GM12892 (cell line): ENCODE results near the gene ACSM2B.

Source experiments
- POLR2A ChIP-seq: IDR thresholded peaks from 2 replicates; pipeline ENCODE4 v1.6.1; 2011; ENCODE audit warnings: low read depth, low read length, control low read depth
- POLR2AphosphoS5 ChIP-seq: IDR thresholded peaks from 2 replicates; pipeline ENCODE4 v1.6.1; 2011; ENCODE audit warnings: low read depth, low read length, control low read depth
- TAF1 ChIP-seq: IDR thresholded peaks from 2 replicates; pipeline ENCODE4 v1.6.1; 2011; ENCODE audit warnings: low read depth, mild to moderate bottlenecking, control low read depth, low read length, borderline replicate concordance

DNA sequence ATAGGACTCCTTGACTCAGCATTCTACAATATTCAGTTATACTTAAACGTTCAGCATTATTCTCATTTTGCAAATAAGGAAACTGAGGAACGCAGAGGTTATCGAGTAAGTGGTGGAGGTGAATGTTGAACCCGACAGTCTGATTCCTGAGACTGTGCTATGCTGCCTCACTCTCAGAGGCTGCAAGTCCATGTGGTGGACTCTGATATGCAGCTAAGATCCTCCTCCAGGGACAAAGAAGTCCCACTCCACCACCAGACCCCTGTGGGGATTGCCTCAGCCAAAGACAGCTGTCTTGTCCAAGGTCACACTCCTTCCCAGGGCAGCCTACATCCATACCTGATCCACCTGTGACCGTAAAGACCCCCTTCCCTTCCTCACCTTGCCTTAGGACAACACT, 37.5 kb downstream of the ACSM2B start:
- TF ChIP-seq POLR2A, result no peak
- no peak for TF ChIP-seq POLR2AphosphoS5
- no peak for TF ChIP-seq TAF1
